ENCODE results near the gene GNB3.
"Not testable (repeated sequence)": the region's sequence is repeated elsewhere in the genome, so short reads cannot be mapped to it uniquely, and the experiment has no call there.

Gene GNB3

GRCh38 chr12:6883683-6884082, 43.0 kb downstream of the GNB3 start:
- no peak for DNase-seq (ENCODE audit: low read depth)

- DNase-seq (ENCODE audit: low read depth), result no peak
Observed at GRCh38 chr12:6884539-6884938, 43.8 kb downstream of the GNB3 start.

- DNase-seq (ENCODE audit: low read depth), result not testable (repeated sequence)
Observed at GRCh38 chr12:6886206-6886999, 45.7 kb downstream of the GNB3 start.

GRCh38 chr12:6887460-6887859, 46.7 kb downstream of the GNB3 start:
- no peak for DNase-seq (ENCODE audit: low read depth)

GRCh38 chr12:6888360-6888759, 47.6 kb downstream of the GNB3 start:
- no peak for DNase-seq (ENCODE audit: low read depth)

- DNase-seq (ENCODE audit: low read depth), result not testable (repeated sequence)
Observed at GRCh38 chr12:6888794-6889193, 48.1 kb downstream of the GNB3 start.

- DNase-seq (ENCODE audit: low read depth), result not testable (repeated sequence)
Observed at GRCh38 chr12:6889775-6890573, 49.2 kb downstream of the GNB3 start.

- DNase-seq (ENCODE audit: low read depth), result peak; percentile 93
Observed at GRCh38 chr12:6890789-6891645, 50.3 kb downstream of the GNB3 start.

- DNase-seq (ENCODE audit: low read depth), result no peak
Observed at GRCh38 chr12:6891646-6892001, 50.9 kb downstream of the GNB3 start.

GRCh38 chr12:6892683-6893082, 52.0 kb downstream of the GNB3 start:
- not testable (repeated sequence) for DNase-seq (ENCODE audit: low read depth)

- DNase-seq (ENCODE audit: low read depth), result no peak
Observed at GRCh38 chr12:6894321-6894720, 53.6 kb downstream of the GNB3 start.
